Midbrain (tissue), 1 donor: ENCODE results near the gene CNIH3.

ENCODE experiments used
- DNase-seq: peaks from one replicate; lab custom pipeline; 2025; lab: John Stamatoyannopoulos, UW

The CNIH3 gene

GRCh38 chr1:224774378-224774777 lies 158.3 kb downstream of the CNIH3 start:
- no peak for DNase-seq

DNA sequence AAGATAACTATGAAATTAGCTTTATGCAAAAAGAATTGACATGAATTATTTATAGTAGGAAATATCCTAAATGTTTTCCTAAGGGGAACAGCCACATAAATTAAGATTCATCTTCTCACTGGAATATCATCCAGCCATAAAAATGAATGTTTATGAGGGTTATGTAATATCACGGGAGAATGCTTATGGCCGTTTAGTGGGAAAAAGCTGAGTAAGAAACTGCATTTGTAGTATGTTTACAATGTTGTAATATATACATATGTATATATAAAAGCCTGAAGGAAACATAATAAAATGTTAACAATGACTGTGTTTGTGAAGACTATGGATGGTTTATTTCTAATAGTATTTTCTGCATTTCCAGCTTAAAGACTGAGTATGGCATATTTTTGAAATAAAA lies 161.1 kb downstream of the CNIH3 start:
- DNase-seq = no peak

DNA sequence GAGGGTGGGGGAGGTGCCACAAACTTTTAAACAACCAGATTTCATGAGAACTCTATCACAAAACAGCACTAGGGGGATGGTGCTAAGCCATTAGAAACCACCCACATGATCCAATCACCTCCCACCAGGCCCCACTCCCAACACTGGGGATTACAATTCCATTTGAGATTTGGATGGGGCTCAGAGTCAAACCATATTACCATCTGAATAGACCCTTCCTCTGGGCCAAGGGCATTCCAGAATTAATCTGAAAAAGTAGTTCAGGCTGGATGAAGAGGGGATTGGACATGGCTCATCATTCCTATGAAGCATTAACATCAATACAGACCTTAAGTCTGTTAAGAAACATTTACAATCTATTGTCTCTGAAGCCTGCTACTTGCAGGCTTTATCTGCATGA lies 163.4 kb downstream of the CNIH3 start:
- no peak for DNase-seq

DNA sequence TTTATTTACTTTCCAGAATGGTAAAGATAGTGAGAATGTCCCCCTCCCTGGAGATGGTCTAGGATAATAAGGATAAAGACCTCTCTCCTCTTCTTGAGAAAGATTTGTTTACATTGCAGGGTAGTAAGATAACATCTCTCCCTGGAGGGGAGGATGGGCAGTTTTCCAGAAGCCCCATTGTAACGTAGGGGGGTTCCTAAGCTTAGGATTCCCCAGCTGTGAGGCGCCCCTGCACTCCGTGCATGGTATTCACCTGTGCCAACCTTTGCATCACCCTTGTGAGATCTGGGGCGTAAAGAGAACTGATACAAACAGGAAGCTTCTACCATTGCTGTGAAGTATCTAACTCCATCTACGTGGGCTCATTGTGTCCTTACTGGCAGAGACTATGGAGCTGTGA lies 164.6 kb downstream of the CNIH3 start:
- no peak for DNase-seq

- no peak for DNase-seq
These were observed 165.7 kb downstream of the CNIH3 start for GRCh38 chr1:224781800-224782199.

DNA sequence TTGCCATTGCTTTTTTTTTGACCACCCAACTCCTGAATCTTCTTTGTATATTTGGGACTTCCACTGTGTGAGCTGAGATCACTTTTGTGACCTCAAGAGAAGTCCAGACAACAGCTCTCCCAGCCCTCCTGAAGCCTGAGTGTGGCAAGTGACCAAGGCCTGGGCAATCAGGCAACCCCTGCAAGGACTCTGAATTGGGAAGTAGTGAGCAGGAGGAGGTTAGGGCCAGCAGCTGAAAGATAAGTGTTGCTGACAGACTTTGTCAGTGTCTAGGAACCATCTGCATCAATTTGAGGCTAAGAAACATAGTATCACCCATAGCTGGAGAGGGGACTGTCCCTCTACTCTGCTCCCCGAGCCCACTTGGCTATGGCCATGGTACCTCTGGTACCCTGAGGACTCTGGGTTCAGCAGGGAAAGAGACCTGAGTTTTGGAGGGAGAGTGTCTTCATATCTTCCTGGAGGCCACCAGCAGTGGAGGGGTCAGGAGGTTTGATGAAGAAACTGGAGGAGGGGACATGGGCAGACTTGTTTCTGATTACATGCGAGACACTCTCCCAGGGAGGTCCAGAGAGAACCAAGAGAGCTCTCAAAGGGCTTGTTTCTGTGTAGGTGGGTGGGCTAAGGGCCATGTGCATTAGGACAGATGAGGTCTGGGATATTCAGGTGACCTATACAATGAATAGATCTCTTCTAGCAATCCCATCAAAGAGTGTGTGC lies 166.3 kb downstream of the CNIH3 start:
- no peak for DNase-seq

- no peak for DNase-seq
These were observed 167.0 kb downstream of the CNIH3 start for GRCh38 chr1:224783006-224783651.

DNA sequence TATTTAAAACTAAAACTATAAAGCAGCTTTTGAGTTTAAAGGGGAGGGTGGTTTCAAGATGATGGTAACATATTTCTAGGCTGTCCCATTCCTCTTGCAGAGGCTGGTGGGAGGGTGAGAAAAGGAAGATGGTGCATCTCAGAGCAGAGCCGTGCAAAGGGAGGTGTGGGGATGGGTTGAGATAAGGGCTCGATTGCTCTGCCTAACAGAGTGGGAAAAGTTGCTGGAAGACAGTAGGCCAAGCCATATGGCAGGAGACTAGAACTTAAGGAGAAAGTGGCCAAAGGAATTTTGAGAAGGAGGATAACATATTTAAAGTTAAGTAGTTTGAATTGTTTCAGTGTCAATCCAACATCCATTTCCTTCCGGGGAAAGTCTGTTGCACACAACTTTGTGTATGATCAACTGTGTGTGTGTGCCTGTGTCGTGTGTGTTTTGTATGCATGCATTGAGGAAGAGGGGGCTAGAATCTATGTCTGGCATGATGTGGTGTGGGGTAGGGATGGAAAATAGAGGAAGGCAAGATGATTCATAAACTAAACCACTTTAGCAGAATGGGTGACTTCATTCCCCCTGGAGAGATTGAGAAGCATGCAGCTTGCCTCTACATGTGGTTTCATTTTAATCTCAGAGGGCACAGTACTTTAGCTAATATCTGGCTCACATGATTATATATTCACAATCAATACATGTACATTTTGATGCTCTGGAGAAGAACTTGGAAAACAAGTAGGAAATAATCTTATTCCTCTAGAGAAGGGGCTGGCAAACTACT lies 168.3 kb downstream of the CNIH3 start:
- no peak for DNase-seq

DNA sequence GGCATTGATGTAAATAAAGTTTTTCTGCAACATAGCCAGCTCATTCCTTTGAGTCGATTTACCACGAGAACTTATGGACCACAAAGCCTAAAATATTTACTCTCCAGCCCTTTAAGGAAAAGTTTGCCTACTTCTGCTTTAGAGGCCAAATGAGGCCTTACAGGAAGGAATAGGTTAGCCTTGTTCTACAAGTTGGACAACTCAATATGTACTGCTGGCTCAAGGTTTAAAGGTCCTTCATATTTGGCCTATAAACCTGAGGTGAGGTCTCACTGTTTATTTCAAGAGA lies 168.9 kb downstream of the CNIH3 start:
- no peak for DNase-seq

DNA sequence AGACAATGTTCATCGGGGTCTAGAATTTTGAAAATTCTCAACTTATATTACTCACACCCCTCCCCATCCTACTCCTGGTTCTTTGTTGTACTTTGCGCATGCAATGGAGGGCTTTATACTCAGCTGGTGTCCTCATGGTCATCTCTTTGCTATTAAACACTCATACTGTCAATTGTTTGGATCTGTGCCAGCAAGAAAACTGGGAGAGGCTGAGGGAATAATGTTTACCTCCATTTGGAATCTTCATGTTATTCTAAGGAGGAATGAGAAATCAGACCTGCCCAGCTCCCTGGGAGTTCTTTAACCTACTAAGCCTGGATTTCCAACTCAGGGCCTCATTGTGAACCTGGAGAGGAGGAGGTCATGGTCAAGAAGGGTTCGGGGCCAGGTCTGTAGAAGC lies 169.5 kb downstream of the CNIH3 start:
- DNase-seq = no peak

- no peak for DNase-seq
These were observed 170.6 kb downstream of the CNIH3 start for GRCh38 chr1:224786533-224787250.

- DNase-seq = no peak
These were observed 173.2 kb downstream of the CNIH3 start for GRCh38 chr1:224789311-224789710.
